Left ventricle myocardium inferior (tissue), 1 donor: ENCODE data around the gene KDM4C. TPM values are rescaled to one million over a fixed set of nuclear protein-coding genes. Genes with fewer than 3 reads are reported as not detected.

Experiments
- DNase-seq: peaks from one replicate; pipeline ENCODE4 v3.0.0-alpha.2; 2020
- H3K27ac ChIP-seq: fragments of 200-600 bp; replicated peaks from 2 replicates; pipeline ENCODE4 v1.8.0; 2021
- H3K27me3 ChIP-seq: fragments of 200-600 bp; 2 replicates; pipeline ENCODE4 v1.8.0; 2021; ENCODE audit warnings: low read depth
- H3K36me3 ChIP-seq: fragments of 200-600 bp; 2 replicates; pipeline ENCODE4 v1.8.0; 2021
- H3K4me1 ChIP-seq: fragments of 200-600 bp; 2 replicates; pipeline ENCODE4 v1.8.0; 2021
- H3K4me3 ChIP-seq: fragments of 200-600 bp; 2 replicates; pipeline ENCODE4 v1.8.0; 2021; ENCODE audit warnings: mild to moderate bottlenecking, moderate library complexity
- H3K9me3 ChIP-seq: fragments of 200-600 bp; replicated peaks from 2 replicates; pipeline ENCODE4 v1.8.0; 2021
- intact Hi-C: fragments of 100-400 bp; cut with micrococcal nuclease; formaldehyde crosslinking; loops from one replicate; pipeline ENCODE4 v1.11.0; 2022
- total RNA-seq: library from RNA; stranded (reverse); fragmentation: NEBNext Ultra II Directional; extraction: Animal tissue kit (Norgen Biotek cat#: 25700); gene quantifications from one replicate; pipeline ENCODE4 v1.2.1, GENCODE V29; 2021
- TF ChIP-seq, protein P1 (sequence below): fragments of 200-600 bp; IDR thresholded peaks from 2 replicates; pipeline ENCODE4 v1.8.0; 2021; ENCODE audit warnings: antibody characterized with exemption, mild to moderate bottlenecking, borderline replicate concordance
- donor health status: DM: no; HTN: yes; CAD: no; lungs with severe emphysema.

The KDM4C gene
- total RNA-seq, 1 donor from 2014 or later = 14.1 TPM

DNA sequence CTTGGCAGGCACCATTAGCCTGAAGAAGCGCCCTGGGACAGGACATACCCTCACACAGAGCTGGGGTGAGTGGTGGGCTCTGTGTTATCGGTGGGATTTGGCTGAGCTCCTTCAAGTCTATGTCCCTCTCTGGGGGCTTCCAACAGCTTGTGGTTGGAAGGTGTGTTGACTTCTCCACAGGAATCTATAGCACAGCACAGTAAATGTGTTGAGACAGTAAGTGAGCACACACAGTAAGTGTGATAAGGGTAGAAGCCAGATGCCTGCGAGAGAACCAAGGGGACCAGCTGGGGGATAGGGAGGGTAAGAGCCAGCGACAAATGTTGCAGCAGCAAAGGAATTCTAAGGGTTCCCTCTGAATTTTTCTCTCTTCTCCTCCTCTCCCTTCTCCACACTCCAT lies 448.0 kb downstream of the KDM4C start:
- Histone ChIP-seq H3K4me3 (no peak overlapping the region), H3K27me3 (no peaks in the 10 kb centered on the region), H3K9me3 (no peaks in the 10 kb centered on the region), H3K4me1 (no peaks in the 10 kb centered on the region), H3K27ac (no peak overlapping the region), H3K36me3 (no peaks in the 10 kb centered on the region)
- DNase-seq = no peak
- intact Hi-C loops = no loop called here
- TF ChIP-seq, protein P1, sequence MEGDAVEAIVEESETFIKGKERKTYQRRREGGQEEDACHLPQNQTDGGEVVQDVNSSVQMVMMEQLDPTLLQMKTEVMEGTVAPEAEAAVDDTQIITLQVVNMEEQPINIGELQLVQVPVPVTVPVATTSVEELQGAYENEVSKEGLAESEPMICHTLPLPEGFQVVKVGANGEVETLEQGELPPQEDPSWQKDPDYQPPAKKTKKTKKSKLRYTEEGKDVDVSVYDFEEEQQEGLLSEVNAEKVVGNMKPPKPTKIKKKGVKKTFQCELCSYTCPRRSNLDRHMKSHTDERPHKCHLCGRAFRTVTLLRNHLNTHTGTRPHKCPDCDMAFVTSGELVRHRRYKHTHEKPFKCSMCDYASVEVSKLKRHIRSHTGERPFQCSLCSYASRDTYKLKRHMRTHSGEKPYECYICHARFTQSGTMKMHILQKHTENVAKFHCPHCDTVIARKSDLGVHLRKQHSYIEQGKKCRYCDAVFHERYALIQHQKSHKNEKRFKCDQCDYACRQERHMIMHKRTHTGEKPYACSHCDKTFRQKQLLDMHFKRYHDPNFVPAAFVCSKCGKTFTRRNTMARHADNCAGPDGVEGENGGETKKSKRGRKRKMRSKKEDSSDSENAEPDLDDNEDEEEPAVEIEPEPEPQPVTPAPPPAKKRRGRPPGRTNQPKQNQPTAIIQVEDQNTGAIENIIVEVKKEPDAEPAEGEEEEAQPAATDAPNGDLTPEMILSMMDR = no peak

DNA sequence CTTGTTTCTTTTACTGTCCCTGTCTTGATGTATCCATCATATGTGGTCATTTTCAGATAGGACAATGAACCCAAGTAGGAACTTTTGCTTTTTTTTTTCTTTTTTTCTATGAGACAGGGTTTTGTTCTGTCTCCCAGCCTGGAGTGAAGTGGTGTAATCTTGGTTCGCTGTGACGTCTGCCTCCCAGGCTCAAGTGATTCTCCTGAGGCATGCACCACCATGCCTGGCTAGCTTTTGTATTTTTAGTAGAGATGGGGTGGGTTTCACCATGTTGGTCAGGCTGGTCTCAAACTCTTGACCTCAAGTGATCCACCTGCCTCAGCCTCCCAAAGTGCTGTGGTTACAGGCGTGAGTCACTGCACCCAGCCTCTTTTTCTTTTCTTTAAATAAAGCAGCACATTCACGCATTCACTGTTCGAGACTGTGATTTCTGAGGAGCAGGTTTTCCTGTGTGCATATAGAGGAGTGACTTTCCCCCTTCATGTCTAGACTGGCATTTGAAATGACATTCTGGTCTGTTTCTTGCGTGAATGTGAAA lies 448.5 kb downstream of the KDM4C start:
- Histone ChIP-seq H3K36me3 (no peaks in the 10 kb centered on the region), H3K27me3 (no peaks in the 10 kb centered on the region), H3K9me3 (no peaks in the 10 kb centered on the region), H3K4me3 (no peak overlapping the region), H3K4me1 (no peaks in the 10 kb centered on the region), H3K27ac (no peak overlapping the region)
- TF ChIP-seq, protein P1 = no peak
- DNase-seq = no peak
- intact Hi-C loops = no loop called here

DNA sequence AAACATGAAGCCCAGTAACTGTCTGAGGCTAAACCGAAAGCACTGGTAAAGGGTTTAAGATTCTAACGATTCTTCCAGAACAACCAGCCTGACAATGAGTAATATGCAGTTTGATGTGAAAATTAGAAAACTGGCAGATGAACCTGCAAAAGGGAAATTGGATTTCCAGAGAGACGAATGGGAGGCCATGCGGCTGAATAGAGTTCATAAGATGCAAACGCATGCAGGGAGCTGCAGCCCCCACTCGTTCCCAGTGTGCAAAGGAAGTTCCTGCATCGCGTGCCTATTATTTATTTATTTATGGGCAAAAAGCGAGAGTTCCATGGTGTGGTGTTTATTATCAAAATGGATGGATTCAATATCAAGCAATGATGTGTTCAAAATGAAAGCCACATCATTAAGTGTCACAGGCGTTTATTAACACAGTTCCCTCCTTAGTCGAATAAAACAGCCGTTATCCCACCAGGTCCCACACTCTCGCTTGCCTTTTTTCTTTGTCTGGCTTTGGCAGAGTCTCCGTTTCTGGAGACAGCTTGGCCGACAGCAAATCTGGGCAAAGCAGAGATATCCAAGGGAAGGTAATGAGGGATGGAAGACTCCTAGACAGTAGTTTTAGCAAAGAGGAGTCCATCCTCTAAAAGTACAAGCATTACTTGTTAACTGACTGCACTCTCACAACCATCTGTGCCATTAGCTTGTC lies 451.4 kb downstream of the KDM4C start:
- no peak overlapping the region for H3K4me3 ChIP-seq
- DNase-seq = no peak
- H3K9me3 ChIP-seq = no peaks in the 10 kb centered on the region
- TF ChIP-seq, protein P1 = no peak
- H3K27ac ChIP-seq = no peak overlapping the region
- no peaks in the 10 kb centered on the region for H3K36me3 ChIP-seq
- no peaks in the 10 kb centered on the region for H3K27me3 ChIP-seq
- no peaks in the 10 kb centered on the region for H3K4me1 ChIP-seq
- intact Hi-C loops = no loop called here

DNA sequence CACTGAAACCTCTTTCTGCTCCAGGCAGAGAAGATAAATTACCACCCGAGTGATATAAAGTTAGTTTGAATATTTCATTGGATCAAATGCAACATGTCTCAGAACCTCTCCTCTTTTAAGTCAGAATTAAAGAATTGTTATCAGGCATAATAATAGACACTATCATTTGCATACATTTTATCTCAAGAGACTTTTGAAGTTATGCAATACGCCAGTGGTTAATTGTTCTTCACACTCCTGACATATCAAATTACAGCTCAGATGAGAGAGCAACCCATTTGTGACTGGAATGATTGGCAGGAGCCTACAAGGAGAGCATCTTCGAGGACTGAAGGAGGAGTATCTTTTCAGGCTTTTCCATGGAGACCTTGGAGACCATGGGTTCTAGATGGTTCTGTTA lies 452.2 kb downstream of the KDM4C start:
- intact Hi-C loops = no loop called here
- no peaks in the 10 kb centered on the region for H3K4me1 ChIP-seq
- H3K27ac ChIP-seq = no peak overlapping the region
- H3K27me3 ChIP-seq = no peaks in the 10 kb centered on the region
- TF ChIP-seq, protein P1 = no peak
- H3K36me3 ChIP-seq = no peaks in the 10 kb centered on the region
- no peak overlapping the region for H3K4me3 ChIP-seq
- no peak for DNase-seq
- no peaks in the 10 kb centered on the region for H3K9me3 ChIP-seq

DNA sequence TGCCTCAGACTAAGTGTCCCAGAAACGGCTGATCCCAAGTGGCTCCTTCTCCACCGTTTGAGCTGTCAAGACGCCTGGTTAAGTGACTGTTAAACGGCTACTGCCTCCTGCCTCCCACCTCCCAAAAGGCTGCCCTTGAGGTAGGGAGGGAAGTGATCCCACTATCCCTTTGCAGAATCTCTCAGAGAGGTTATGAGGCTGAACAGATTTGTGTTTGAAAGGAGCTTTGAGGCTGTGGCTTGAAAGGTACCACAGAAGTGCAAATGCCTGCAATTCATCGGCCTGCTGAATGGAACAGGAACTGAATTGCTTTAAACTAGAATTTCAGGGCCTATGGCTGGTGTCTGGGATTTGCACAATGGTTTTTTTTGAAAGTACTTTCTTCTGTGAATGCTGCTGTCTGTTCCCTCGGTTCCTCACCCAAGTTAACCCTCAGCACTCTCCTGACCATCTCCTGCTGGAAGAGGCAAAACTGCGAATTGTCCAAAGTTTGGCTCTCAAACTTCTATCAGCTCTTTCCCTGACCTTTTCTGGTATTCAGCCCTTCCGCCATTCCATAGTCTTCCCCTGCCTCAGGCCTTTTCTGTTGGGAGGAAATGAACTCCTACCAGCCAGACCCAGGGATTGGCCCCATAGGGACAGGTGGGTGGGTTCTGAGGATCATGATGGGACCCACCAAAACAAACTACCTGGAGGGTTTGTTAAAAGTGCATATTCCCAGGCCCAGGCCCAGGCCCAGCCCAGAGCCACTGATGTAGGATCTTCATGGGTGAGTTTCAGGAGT lies 453.3 kb downstream of the KDM4C start:
- no peaks in the 10 kb centered on the region for H3K9me3 ChIP-seq
- H3K4me1 ChIP-seq = no peaks in the 10 kb centered on the region
- H3K27me3 ChIP-seq = no peaks in the 10 kb centered on the region
- intact Hi-C loops = no loop called here
- H3K36me3 ChIP-seq = no peaks in the 10 kb centered on the region
- TF ChIP-seq, protein P1 = no peak
- DNase-seq = no peak
- no peak overlapping the region for H3K4me3 ChIP-seq
- no peak overlapping the region for H3K27ac ChIP-seq
